ENCODE measurements around the gene ATP6V0D1. TPM values are rescaled to one million over a fixed set of nuclear protein-coding genes. Genes with fewer than 3 reads are reported as not detected.
A peak's percentile ranks its signal among the peaks of the same experiment; 100 is the strongest.

ATP6V0D1 gene
- total RNA-seq, 3 donors from 2014 or later, result 101 to 122 (median 104) TPM

DNA sequence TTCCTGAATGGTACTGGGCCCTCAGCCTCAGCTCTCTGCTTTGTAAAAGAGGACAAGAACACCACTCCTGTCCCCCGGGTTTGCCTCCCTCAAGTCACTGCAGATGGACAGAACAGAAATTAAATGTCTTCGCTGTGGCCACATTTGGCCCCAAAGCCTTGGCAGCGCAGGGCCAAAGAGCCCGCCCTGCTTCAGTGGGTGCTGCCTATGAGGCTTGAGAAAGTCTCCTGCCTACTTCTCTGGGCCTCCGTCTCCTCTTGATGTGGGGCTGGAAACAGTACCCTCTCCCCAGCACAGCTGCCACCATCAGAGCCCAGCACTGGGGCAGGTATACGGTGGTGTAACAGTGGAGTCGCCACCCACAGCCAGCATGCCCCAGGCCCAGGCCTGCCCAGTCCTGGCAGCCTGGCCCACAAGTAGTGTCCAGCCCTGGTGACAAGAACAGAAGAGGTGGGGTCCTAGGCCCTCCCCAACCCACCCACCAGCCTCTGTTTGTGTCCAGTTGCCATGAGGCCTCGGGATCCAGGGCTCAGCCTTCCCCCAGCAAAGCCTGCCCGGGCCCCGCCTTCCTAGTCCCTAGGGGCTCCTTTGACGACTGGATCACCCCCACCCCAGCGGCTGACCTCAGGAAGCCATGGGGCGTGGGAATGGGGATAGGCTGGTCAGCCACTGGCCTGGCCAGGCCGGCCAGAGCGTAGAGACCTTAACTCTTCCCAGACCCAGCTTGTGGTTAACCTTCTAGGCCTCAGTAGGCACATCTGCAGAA lies 83.7 kb downstream of the ATP6V0D1 start:
- H3K9me3 ChIP-seq, result no peaks in the 10 kb centered on the region
- no peak overlapping the region for H3K4me3 ChIP-seq
- peaks cover 6 to 25% of the 10 kb centered on the region in 2 donors for H3K4me1 ChIP-seq
- no peaks in the 10 kb centered on the region for H3K27me3 ChIP-seq
- H3K27ac ChIP-seq, result peak overlapping the region; percentile 60 to 86
- intact Hi-C loops (cut with DNase I; ENCODE audit: low total_unique reads), result no loop called here
- no peaks in the 10 kb centered on the region for H3K36me3 ChIP-seq
- TF ChIP-seq, protein P1, sequence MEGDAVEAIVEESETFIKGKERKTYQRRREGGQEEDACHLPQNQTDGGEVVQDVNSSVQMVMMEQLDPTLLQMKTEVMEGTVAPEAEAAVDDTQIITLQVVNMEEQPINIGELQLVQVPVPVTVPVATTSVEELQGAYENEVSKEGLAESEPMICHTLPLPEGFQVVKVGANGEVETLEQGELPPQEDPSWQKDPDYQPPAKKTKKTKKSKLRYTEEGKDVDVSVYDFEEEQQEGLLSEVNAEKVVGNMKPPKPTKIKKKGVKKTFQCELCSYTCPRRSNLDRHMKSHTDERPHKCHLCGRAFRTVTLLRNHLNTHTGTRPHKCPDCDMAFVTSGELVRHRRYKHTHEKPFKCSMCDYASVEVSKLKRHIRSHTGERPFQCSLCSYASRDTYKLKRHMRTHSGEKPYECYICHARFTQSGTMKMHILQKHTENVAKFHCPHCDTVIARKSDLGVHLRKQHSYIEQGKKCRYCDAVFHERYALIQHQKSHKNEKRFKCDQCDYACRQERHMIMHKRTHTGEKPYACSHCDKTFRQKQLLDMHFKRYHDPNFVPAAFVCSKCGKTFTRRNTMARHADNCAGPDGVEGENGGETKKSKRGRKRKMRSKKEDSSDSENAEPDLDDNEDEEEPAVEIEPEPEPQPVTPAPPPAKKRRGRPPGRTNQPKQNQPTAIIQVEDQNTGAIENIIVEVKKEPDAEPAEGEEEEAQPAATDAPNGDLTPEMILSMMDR (IDR thresholded peaks at IDR 0.05), result no peak
- no peak for TF ChIP-seq POLR2AphosphoS5 (IDR thresholded peaks at IDR 0.05)
- TF ChIP-seq POLR2A (IDR thresholded peaks at IDR 0.05), result no peak
- DNase-seq (ENCODE audit: low spot score in 2 of 2), result no peak

DNA sequence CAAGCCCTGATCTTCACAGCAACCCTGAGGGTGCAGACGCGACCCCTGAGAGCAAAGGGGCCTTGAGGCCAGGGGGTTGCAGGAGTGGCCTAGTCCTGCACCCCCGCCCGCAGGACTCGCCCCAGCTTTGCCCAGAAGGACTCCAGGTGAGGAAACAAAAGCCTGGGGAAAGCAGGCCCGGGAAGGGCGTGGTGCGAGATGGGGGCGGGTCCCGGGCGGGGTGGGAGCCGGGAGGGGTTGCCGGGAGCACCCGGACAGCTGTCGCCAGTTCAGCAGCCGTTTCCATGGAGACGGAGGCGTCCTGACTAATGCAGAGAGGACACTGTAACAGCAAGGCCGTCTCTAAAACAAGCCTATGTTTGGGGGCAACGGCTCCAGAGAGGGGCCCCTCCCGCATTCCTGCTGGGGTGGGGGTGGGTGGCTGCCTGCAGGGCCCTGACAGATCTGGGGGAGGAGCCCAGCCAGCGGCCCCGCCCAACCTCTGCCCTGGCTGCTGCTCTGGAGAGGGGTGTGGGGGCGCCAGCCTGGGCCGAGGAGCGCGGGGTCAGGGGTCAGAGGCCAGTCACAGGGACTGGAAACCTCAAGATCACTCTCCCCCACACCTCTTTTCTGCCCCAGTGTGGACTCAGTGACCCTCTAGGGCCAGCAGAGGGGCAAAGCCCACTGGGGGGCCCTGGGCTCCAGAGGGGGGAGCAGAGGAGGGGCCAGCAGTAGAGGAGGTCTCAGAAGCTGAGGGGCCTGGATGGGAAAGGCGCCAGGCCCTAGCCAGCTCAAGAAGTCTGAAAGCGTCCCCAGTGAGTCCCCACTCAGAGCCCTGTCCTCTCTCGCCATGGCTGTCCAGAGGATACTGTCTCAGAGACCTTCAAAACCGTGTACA lies 84.6 kb downstream of the ATP6V0D1 start:
- peak overlapping the region; percentile 60 to 86 for H3K27ac ChIP-seq
- intact Hi-C loops (cut with DNase I; ENCODE audit: low total_unique reads), result no loop called here

DNA sequence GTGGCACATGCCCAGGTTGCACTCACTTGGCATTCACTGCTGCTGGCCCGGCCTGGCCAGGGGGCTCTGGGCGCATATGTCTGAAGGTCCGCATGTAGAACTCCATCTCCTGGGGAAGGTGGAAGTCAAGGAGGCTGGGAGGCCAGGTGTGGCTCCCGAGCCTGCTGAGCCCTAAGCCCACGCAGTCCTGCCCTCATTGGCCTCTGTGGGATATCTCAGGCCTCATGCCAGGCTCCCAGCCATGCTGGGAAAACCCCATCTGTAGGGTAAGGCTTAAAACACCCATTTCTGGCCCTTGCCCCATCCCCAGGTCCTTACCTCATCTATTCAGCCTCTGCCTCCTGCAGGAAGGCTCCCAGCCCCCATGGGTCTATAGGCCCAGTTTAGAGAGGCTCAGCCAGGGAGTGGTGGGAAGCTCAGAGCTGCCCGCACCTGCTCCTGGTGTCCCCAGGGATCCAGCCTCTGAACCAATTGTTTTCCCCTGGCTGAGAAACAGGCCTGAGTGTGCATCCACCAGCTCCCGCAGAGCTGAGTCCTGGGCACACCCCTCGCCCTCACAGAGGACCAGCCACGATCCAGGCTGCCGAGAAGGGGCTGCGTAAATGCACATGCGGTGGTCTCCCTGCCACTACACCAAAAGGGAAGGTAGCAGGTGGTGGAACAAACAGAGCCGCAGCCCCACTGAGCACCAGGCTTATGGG lies 85.3 kb downstream of the ATP6V0D1 start:
- Histone ChIP-seq H3K36me3 (no peaks in the 10 kb centered on the region), H3K4me1 (peaks cover 6 to 25% of the 10 kb centered on the region in 2 donors), H3K27ac (peak overlapping the region; percentile 21 to 86), H3K27me3 (no peaks in the 10 kb centered on the region), H3K4me3 (peak overlapping the region in 1 of 3 donors; percentile 2), H3K9me3 (no peaks in the 10 kb centered on the region)
- intact Hi-C loops (cut with DNase I; ENCODE audit: low total_unique reads), result no loop called here
- TF ChIP-seq POLR2A (IDR thresholded peaks at IDR 0.05), result no peak
- no peak for TF ChIP-seq POLR2AphosphoS5 (IDR thresholded peaks at IDR 0.05)
- TF ChIP-seq, protein P1 (IDR thresholded peaks at IDR 0.05), result no peak
- DNase-seq (ENCODE audit: low spot score in 2 of 2), result no peak

More for the DNA sequence above, 84.6 kb downstream of the ATP6V0D1 start:
- Histone ChIP-seq H3K36me3 (no peaks in the 10 kb centered on the region), H3K4me3 (peak overlapping the region in 1 of 3 donors; percentile 2), H3K9me3 (no peaks in the 10 kb centered on the region), H3K4me1 (peaks cover 6 to 25% of the 10 kb centered on the region in 2 donors), H3K27me3 (no peaks in the 10 kb centered on the region)
- TF ChIP-seq POLR2AphosphoS5 (IDR thresholded peaks at IDR 0.05) (no peak), POLR2A (IDR thresholded peaks at IDR 0.05) (no peak)
- TF ChIP-seq, protein P1 (IDR thresholded peaks at IDR 0.05), result no peak
- peak; percentile 69 to 83 for DNase-seq (ENCODE audit: low spot score in 2 of 2)

DNA sequence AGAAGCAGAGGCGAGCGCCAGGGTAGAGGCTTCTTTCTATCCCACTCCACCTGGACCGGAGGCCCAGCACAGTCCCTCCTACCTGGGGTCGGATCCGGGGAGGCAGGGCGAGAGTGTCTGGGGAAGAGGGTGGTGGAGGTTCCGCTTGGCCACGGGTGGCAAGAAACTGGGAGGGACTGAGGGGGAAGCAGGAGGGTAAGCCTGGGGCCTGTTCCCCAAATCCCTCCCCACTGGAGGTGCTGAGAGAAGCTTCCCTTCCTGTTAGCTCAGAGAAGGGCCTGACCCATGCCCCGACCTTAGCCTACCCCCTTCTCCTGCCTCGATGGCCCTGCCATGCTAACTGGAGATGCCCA lies 85.9 kb downstream of the ATP6V0D1 start:
- TF ChIP-seq POLR2A (IDR thresholded peaks at IDR 0.05), result no peak
- no peak for TF ChIP-seq POLR2AphosphoS5 (IDR thresholded peaks at IDR 0.05)
- TF ChIP-seq, protein P1 (IDR thresholded peaks at IDR 0.05), result no peak
- no peaks in the 10 kb centered on the region for H3K36me3 ChIP-seq
- intact Hi-C loops (cut with DNase I; ENCODE audit: low total_unique reads), result no loop called here
- H3K4me3 ChIP-seq, result peak overlapping the region in 1 of 3 donors; percentile 42
- H3K9me3 ChIP-seq, result no peaks in the 10 kb centered on the region
- H3K27me3 ChIP-seq, result no peaks in the 10 kb centered on the region
- H3K4me1 ChIP-seq, result peaks cover 6 to 25% of the 10 kb centered on the region in 2 donors
- peak overlapping the region; percentile 21 to 82 for H3K27ac ChIP-seq
- no peak for DNase-seq (ENCODE audit: low spot score in 2 of 2)
